ENCODE results near the gene SH3BP2.

DNA sequence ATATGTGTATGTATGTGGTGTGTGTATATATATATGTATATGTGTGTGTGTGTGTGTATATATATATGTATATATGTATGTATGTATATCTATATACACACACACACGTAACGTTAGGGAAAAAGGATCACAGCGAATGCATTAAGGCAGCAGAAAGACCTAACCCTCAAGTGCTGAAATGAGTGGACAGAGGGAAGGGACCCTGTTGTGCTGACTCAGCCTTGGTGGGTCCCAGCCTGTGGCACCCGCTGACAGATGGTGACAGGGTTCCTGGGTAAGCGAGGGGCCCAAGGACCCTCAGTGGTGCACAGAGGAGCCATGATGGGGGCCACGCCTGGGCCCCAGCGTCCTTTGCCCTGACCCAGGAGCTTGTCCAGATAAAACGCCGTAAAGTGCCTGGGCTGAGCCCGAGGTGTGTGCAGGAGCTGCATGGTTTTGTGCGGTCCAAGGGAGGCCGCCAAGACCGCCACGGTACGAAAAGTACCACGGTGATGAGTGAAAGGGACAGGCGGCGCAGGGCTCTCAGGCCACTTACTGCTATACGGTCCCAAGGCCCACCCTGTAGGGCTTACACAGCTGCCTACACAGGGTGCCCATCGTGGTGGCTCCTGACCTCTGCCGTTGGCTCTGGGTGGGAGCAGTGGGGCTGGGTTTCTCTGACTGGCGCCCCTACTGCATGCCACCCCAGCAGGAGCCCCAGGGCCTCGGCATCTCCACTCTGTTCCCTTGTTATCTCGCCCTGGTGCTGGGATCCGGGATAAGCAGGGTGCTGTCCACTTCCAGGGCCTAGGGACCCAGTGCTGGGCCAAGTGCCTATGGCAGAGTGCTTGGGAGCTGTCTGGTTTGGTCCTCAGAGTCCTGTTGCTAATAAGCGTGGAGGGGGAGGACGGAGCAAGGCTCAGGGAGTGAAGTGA lies 10.0 kb downstream of the SH3BP2 start:
- TF ChIP-seq CTCF (IDR thresholded peaks at IDR 0.05) (no peak), POLR2A (IDR thresholded peaks at IDR 0.05) (no peak), EP300 (IDR thresholded peaks at IDR 0.05) (no peak)
